Left renal pelvis (tissue), 4 donors: ENCODE results near the gene PRR23A. TPM values are rescaled to one million over a fixed set of nuclear protein-coding genes. Genes with fewer than 3 reads are reported as not detected.

Experiments used
- DNase-seq, 4 donors: peaks; one replicate each; pipeline ENCODE4 v3.0.0-alpha.2; 2013; ENCODE audit warnings: low read depth in 4 of 4, low spot score in 3 of 4
- polyA plus RNA-seq, 4 donors: library from polyadenylated mRNA; unstranded; fragments of 120-200 nt; gene quantifications; one replicate each; pipeline ENCODE4 v1.2.1, GENCODE V29; 2013; ENCODE audit not compliant: insufficient read length in 4 of 4

The PRR23A gene
- polyA plus RNA-seq, 4 donors: not detected

DNA sequence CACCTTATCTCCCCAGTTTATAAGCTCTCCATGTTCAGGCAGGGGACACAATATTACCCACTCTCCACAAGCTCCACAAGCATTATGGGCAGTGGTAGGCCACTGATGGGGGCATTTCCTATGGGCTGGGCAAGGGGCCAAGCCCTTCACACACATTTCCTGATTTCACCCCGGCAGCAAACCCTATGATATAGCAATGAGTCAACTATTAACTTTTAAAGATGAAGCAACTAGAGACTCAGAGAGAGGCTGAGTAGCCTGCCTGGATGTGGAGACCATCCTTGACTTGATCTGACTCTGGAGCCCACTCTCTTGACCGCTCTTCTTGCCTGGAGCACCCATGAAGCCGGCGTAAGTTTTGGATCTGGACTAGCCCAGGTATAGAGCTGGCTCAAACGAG, 31.6 kb downstream of the PRR23A start:
- no peak for DNase-seq

DNA sequence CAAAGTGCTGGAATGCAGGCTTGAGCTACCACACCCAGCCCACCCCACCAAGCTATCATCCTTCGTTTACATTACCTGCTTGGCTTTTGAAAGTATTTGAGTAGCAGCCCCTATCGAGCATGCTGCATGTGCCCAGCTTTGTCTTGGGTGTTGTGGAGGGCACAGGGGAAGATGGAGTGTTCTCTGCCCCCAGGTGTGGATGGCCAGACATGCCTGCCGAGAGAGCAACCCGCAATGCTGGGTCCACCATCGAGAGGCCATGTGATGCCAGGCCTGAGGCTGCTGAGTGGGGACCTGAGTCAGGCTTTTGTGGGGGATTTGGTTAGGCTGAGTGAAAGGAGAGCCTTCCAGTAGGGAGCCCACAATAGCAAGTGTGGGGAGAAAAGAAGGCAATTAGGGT, 33.1 kb downstream of the PRR23A start:
- no peak for DNase-seq

DNA sequence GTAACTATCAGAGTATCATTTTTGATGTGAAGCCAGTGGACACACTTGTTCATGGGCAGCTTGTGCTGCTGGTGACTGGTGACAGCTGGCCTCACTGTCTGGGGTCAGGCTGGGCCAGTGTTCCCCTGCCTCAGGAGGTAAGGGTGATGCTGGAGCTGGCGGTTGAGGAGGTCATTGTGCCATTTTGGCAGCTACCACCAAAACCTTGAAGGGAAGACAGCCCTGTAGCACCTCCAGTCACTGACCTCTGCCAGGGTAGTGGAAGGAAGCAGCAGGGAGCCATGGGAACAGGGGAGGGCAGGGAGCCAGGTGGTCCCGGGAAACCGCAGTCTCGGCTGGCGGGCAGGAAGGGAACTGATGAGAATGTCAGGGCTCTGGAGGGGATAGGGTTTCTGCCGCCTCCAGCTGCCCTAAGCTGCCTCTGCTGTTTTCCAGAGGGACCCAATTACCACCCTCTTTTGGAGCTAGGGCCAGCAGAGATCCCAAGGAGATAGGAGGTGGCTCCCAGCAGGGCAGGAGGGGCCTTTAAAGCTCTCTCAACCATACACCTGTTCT, 34.2 kb downstream of the PRR23A start:
- DNase-seq: no peak

DNA sequence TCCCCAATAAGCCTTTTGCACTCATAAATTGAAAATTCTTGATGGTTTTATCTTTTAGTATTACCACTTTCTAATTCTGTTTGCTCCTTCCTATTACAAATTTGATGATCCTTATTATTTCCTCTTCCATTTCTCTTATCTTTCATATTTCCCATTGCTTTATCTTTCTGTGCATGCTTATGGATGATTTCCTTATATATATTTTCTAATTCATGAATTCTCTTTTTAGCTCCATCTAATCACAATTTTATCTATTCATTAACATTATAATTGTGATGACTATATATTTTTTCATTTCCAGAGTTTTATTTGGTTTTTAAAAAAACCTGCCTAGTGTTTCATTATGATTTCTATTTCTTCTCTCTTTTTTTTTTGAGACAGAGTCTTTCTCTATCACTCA, 41.1 kb downstream of the PRR23A start:
- no peak for DNase-seq

DNA sequence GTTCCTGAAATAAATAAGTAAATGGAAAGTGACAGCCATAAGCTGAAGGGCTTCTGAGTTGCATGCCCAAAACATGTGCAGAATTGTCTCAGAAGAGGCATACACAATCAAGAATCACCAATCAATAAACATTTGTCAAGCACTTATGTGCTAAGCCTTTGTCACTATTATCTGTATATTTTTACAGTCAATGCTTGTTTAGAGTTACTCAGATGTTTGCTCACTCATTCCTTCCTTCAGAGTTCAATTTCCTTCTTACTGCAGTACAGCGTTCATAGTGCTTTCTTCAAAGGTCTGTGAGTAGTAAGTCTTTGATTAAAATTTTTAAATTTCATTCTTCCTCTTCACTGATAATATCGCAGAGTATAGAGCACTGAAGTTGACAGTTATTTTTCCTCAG, 41.8 kb downstream of the PRR23A start:
- DNase-seq: no peak

DNA sequence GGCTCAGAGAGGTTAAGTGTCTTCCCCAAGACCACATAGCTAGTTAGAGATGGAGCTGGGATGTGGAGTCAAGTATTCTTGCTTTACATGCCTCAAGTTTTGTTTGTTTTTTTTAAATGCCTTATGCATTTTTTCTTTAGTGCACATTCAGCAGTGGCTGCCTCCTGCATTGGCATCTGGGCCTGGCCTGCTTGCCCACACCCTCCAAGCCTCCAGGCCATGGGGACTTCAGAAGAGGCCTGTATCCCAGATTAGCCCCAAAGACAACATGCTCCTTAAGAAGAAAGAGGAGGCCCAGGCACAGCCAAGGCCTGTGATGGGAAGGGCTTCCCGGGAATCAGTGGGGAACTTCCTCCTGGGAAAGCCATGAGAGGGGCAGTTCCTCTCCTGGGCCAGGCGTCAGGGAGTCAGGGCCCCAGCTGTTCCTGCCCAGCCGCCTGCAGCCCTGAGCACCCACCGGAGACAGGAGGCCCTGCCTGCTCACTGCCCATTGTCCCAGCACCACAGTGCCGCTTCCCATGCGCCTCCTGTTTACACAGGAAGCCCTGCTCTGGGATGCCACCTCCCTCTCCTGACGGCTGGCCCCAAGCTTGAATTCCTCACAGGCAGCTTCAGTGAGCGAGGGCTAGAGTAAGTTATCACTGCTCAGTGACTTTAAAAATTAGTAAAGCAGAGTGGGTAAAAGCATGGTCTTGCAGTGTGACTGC, 43.1 kb downstream of the PRR23A start:
- no peak for DNase-seq

DNA sequence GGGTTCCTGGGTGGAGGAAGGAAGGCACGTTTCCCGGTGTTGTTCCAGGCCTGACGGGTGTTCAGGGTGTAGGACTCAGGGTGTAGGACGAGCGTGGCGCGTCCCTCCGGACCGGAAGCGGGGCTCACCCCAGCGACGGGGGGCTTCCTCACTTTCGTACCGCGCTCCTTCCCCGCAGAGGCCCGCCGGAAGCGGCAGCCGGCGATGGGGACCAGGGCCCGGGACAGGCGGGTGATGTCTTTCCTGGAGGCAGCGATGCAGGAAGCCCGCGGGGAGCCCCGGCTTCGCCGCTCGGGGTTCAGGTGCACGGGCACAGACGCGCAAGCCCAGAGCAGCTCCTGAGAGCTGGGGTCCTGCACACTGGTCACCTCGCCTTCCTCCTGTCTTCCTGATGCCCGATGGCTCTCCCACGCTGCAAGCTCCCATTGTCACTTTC, 45.6 kb downstream of the PRR23A start:
- DNase-seq: no peak

Other genes with a start within 250 kb of the PRR23A start
- gene PIK3CB, start 171.3 kb downstream of the PRR23A start, polyA plus RNA-seq: 10 to 100 TPM; 10.9 to 34.1 (median 32.7) TPM
- gene FOXL2, start 59.1 kb downstream of the PRR23A start, polyA plus RNA-seq: not detected
- under 1 TPM in 1 of 4 donors, not detected in 3; 0.06 TPM for gene FOXL2NB, start 59.1 kb downstream of the PRR23A start, polyA plus RNA-seq
- not detected for gene PRR23B, start 14.7 kb upstream of the PRR23A start, polyA plus RNA-seq
- under 1 TPM in 1 of 4 donors, not detected in 3; 0.12 TPM for gene PRR23C, start 38.6 kb upstream of the PRR23A start, polyA plus RNA-seq